LNCAP (cell line): ENCODE measurements around the gene PML.

Experiments used
- TF ChIP-seq, protein P1 (sequence below): fragments of 450-650 bp; IDR thresholded peaks from 2 replicates; pipeline ENCODE4 v1.5.1; 2017; ENCODE audit warnings: mild to moderate bottlenecking

PML gene

DNA sequence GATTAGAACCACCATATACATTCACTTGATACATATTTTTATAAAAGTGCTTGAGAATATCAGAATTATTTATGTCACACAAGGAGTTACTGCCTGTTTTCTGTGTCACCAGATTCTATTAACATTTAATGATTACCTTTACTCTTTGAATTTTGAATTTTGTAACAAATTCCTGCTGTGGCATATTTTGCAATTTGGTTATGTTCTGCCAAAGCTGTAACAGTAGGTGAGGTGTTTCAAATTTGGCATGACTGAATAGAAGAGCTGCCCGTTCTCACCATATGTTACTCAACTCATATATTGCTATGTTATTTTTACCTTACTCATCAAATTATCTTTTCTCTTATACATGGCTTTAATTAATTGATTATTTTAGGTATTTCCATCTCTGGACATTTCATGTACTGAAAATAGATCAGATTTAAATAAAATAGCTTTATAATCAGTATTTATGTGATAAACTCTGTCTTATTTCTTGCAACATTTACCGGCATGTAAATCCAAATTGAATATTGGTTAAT is 18.9 kb downstream of the PML start:
- TF ChIP-seq, protein P1, sequence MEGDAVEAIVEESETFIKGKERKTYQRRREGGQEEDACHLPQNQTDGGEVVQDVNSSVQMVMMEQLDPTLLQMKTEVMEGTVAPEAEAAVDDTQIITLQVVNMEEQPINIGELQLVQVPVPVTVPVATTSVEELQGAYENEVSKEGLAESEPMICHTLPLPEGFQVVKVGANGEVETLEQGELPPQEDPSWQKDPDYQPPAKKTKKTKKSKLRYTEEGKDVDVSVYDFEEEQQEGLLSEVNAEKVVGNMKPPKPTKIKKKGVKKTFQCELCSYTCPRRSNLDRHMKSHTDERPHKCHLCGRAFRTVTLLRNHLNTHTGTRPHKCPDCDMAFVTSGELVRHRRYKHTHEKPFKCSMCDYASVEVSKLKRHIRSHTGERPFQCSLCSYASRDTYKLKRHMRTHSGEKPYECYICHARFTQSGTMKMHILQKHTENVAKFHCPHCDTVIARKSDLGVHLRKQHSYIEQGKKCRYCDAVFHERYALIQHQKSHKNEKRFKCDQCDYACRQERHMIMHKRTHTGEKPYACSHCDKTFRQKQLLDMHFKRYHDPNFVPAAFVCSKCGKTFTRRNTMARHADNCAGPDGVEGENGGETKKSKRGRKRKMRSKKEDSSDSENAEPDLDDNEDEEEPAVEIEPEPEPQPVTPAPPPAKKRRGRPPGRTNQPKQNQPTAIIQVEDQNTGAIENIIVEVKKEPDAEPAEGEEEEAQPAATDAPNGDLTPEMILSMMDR = no peak

DNA sequence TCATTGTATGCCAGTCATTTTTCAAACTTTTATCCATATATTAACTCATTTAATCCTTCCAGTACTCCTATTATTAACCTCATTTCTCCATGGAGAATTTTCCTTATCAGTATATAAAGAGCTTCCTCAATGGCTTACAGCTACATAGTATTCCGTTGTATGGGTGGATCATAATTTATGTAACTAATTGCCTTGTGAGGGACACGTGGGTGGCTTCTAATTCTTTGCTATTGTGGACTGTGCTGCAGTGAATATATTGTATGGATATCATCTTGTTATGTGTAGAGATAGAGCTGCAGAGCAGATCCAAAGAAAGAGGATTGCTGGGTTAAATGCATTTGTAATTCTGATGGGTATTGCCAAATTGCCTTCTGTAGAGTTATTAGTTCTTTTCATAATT is 25.2 kb downstream of the PML start:
- TF ChIP-seq, protein P1 = no peak

DNA sequence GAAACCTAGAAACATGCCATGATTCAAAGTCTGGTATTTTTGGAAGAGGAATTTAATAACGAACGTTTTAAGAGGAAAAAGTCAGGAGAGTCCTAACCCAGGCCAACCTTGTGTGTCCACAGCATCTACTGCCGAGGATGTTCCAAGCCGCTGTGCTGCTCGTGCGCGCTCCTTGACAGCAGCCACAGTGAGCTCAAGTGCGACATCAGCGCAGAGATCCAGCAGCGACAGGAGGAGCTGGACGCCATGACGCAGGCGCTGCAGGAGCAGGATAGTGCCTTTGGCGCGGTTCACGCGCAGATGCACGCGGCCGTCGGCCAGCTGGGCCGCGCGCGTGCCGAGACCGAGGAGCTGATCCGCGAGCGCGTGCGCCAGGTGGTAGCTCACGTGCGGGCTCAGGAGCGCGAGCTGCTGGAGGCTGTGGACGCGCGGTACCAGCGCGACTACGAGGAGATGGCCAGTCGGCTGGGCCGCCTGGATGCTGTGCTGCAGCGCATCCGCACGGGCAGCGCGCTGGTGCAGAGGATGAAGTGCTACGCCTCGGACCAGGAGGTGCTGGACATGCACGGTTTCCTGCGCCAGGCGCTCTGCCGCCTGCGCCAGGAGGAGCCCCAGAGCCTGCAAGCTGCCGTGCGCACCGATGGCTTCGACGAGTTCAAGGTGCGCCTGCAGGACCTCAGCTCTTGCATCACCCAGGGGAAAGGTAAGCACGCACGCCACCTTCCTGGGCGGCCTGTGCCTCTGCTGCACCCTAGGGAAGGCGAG is 28.4 kb downstream of the PML start:
- TF ChIP-seq, protein P1 = no peak

DNA sequence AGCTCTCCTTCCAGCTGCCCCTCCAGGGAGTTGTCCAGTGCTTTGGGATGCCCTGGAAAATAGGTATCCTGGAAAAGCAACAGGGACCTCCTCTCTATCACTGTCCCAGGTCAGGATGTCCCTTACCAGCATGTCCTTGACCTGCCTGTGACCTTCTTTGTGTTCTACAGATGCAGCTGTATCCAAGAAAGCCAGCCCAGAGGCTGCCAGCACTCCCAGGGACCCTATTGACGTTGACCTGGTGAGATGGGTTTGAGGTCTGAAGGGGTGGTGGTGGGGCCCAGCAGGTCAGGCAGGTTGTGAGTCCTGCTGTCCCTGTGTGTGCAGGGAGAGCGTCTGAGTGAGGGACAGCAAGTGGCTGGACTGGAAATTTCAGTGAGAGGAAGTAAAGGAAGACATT is 30.2 kb downstream of the PML start:
- TF ChIP-seq, protein P1 = no peak

DNA sequence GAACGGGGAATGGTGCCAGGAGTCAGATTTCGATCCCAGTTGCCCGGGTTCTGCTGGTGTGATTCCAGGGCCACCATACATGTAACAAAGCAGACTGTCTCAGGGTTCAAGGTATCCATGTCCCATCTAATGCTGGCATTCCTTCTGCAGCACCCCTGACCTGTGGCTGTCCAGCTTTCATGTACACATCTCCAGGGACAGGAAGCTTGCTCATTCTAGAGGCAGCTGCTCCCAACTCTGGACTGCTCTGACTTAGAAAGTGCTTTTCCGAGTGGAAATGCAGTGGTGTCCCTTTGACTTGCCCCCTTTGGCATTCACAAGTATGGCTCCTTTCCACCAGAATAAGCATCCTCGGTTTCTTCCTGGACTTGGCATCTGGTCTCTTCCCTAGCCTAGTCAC is 30.9 kb downstream of the PML start:
- TF ChIP-seq, protein P1 = no peak

DNA sequence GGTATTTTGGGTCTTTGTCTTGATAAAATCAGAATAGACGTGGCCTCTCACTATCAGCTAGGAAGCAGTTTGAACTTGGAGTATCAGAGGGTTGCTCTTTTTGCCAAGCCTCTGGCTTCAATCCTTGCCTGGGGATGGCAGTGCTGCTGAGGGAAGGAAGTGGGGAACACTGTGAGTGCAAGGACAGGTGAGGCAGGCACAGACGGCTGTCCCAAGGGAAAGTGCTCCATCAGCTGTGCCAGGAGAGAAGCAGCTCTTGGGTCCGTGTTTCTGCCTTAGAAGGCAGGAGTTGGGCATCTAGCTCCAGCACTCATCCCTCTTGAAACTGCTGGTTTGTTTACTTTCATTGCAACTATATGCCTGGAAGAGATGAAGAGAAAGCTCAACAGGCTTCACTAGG is 33.2 kb downstream of the PML start:
- TF ChIP-seq, protein P1 = no peak

DNA sequence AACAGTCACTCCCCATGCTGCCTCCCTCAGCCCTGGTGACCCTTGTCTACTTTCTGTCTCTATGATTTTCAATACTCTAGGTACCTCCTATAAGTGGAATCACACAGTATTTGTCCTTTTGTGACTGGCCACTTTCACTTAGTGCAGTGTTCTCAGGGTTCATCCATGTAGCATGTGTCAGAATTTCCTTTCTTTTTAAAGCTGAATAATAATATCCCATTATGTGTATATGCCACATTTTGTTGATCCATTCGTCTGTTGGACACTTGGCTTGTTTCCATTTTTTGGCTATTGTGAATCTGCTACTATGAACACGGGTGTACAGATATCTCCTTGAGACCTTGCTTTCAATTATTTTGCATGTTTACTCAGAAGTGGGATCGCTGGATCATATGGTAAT is 34.1 kb downstream of the PML start:
- TF ChIP-seq, protein P1 = no peak

DNA sequence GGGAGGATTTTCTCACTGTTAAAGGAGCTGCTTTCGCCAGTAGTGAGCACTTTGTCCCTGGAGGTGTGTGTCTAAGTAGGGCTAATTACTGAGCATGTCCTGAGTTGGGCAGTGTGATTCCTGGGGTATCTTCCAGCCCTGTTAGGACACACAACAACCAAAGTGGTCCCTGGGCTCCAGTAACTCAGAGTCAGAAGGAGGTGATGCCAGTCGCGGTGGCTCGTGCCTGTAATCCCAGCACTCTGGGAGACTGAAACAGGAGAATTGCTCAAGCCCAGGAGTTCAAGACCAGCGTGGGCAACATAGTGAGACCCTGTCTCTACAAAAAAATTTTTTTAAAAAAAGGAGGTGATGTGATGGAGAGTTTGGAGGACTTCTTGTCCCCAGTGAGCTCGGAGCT is 37.5 kb downstream of the PML start:
- TF ChIP-seq, protein P1 = no peak
